Measurements from ENCODE around the gene WRAP53.

WRAP53 gene

DNA sequence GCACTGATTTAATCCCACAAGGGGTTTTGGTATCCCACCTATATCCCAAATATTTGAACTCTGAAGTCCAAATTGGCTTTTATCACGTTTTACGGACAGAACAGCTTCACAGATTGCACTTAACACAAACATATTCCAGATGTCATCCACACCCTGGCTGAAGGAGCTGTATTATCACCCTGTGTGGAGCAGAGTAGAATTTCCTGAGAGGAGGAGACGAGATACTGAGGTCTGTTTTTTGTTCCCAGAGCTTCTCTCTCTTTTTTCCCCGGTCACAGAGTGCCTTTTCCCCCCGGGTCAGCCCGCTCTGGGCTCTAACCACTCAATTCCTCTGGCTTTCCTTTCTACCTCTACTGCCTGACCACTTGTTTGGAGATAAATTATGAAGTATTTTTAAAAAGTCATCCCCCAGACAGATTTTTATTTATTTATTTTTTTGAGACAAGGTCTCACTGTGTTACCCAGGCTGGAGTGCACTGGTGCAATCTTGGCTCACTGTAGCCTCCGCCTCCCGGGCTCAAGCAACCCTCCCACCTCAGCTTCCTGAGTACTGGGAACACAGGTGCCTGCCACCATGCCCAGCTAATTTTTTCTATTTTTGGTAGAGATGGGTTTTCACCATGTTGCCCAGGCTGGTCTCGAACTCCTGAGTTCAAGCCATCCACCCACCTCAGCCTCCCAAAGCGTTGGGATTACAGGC is 59.9 kb downstream of the WRAP53 start:
- no CpG with 5 or more reads among the region's 10 CpGs for WGBS (ENCODE audit: extremely low coverage, insufficient coverage, low lambda C conversion rate)
- peak; percentile 62 for DNase-seq
- Histone ChIP-seq H3K79me1 (ENCODE audit: low read length) (no peaks in the 10 kb centered on the region), H3K23ac (ENCODE audit: low read length) (no peak overlapping the region), H3K56ac (ENCODE audit: low read length) (no peak overlapping the region), H2BK15ac (replicated peaks; ENCODE audit: low read depth) (no peak overlapping the region), H3K79me2 (ENCODE audit: control insufficient read depth, insufficient read depth, low read length) (no peaks in the 10 kb centered on the region), H3K18ac (ENCODE audit: low read length) (no peak overlapping the region), H3K4me1 (ENCODE audit: control insufficient read depth, low read depth, low read length) (no peaks in the 10 kb centered on the region), H3K27me3 (ENCODE audit: insufficient read depth, low read length, poor library complexity) (no peaks in the 10 kb centered on the region), H2AK5ac (ENCODE audit: low read length) (no peak overlapping the region), H3K4ac (ENCODE audit: low read depth, low read length) (no peak overlapping the region), H3K27ac (ENCODE audit: low read depth, low read length) (peak overlapping the region; percentile 57), H4K5ac (ENCODE audit: low read length) (no peak overlapping the region), H3K9ac (ENCODE audit: low read length) (no peak overlapping the region), H4K8ac (ENCODE audit: low read depth, low read length) (peak overlapping the region; percentile 83), H3K4me3 (ENCODE audit: low read length) (no peak overlapping the region), H2BK120ac (ENCODE audit: low read depth, low read length) (no peak overlapping the region), H3K36me3 (ENCODE audit: control insufficient read depth, insufficient read depth, low read length) (no peaks in the 10 kb centered on the region), H2BK5ac (ENCODE audit: low read length) (no peak overlapping the region), H3K4me2 (ENCODE audit: low read length) (no peak overlapping the region)

DNA sequence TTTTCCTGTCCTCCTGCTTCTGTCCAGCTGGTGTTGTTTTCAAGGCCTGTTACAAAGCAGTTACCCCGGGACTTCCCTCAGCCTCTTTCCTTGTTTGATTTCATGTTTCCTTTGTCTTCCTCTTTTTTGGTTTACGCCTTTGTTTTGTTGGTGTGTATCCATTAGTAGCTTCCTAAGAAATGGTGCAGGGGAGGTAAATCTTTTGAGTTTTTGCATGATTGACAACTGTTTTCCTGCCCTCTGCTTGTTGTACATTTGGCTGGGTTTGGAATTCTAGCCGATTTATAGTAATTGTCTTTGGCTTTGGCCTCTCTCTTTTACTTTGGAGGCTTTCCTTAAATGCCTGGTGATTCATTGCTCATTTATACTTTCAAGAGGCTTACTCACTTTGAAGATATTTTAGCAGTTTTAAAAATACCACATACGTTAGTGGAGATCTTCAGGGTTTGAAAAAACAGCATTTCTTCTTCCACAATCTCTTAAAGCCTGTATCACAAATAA is 62.1 kb downstream of the WRAP53 start:
- Histone ChIP-seq H4K5ac (ENCODE audit: low read length) (no peak overlapping the region), H4K8ac (ENCODE audit: low read depth, low read length) (no peak overlapping the region), H3K23ac (ENCODE audit: low read length) (peak overlapping the region; percentile 17), H3K18ac (ENCODE audit: low read length) (no peak overlapping the region), H3K56ac (ENCODE audit: low read length) (no peak overlapping the region), H3K4me1 (ENCODE audit: control insufficient read depth, low read depth, low read length) (no peaks in the 10 kb centered on the region), H2BK120ac (ENCODE audit: low read depth, low read length) (no peak overlapping the region), H2BK5ac (ENCODE audit: low read length) (no peak overlapping the region), H3K4ac (ENCODE audit: low read depth, low read length) (no peak overlapping the region), H3K9ac (ENCODE audit: low read length) (no peak overlapping the region), H3K4me2 (ENCODE audit: low read length) (no peak overlapping the region), H3K4me3 (ENCODE audit: low read length) (no peak overlapping the region), H2BK15ac (replicated peaks; ENCODE audit: low read depth) (no peak overlapping the region), H3K79me2 (ENCODE audit: control insufficient read depth, insufficient read depth, low read length) (no peaks in the 10 kb centered on the region), H3K27me3 (ENCODE audit: insufficient read depth, low read length, poor library complexity) (no peaks in the 10 kb centered on the region), H3K27ac (ENCODE audit: low read depth, low read length) (no peak overlapping the region), H3K79me1 (ENCODE audit: low read length) (no peaks in the 10 kb centered on the region), H2AK5ac (ENCODE audit: low read length) (no peak overlapping the region), H3K36me3 (ENCODE audit: control insufficient read depth, insufficient read depth, low read length) (no peaks in the 10 kb centered on the region)
- DNase-seq: no peak
- WGBS (ENCODE audit: extremely low coverage, insufficient coverage, low lambda C conversion rate): no CpG with 5 or more reads among the region's 4 CpGs
